K562 treated with DMSO at 1 percent for 4 hours (cell line): ENCODE results near the gene OR5I1. TPM values are rescaled to one million over a fixed set of nuclear protein-coding genes. Genes with fewer than 3 reads are reported as not detected.

Source experiments
- total RNA-seq: library from RNA; unstranded; fragments of 300-600 nt; gene quantifications from 2 replicates; pipeline ENCODE4 v1.2.3, GENCODE V29; 2022; ENCODE audit not compliant: insufficient read depth

Gene OR5I1
- not detected in 2 replicates for total RNA-seq

DNA sequence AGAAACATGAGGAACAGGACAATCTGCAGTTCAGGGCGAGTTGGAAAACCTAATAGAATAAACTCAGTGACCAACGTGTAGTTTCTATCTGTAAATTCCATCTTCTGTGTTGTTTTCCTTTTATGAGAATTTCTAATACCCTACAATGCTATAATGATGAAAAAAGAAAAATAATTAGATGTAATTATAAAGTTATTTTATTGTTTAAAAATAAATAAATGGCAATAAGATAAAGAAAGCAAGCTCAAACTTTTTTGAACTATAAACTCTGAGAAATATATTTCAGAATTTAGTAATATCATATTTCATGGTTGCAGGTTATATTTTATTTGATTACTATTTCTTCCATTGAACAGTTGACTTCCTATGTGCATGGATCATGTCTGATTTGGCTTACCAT lies at the start of gene OR5I1:
Gene OR5I1, minus strand, starts transcription at position 101 of the 400 bp plus-strand sequence. Its CDS starts 0 bp downstream, at position 101.

GRCh38 chr11:55969845-55970244 lies 33.6 kb upstream of the OR5I1 start, which contains the start of gene OR10AG1:
Gene OR10AG1 (minus strand): TSS chr11:55969945. CDS start chr11:55969907, 38 bp downstream.

DNA sequence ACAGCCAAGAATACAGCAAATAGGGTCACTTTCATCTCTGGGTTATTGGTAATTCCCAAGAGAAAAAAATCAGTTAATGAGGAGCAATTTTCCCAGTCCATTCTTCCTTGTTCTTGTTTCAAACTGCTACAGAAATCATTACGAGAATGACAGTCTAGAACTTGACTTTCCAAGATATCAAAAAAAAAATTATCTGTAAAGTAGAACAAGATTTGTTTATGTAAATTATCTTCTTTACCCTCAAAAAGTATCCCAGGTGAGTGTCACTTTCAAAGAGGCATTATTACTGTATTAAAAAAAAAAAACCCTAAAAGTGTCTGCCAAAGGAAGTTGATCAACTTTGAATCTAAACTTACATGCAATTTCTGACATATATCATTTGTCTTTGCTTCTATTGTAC lies 21.7 kb downstream of the OR5I1 start, which contains the start of gene OR5W2:
Gene OR5W2, minus strand, starts transcription at position 101 of the 400 bp plus-strand sequence. Its CDS starts 0 bp downstream, at position 101.

Other genes with a start within 250 kb of the OR5I1 start
- gene OR5D13, start 163.0 kb downstream of the OR5I1 start, total RNA-seq, result not detected in 2 replicates
- not detected in 2 replicates for gene OR5D14, start 140.8 kb downstream of the OR5I1 start, total RNA-seq
- gene OR5L1, start 125.0 kb downstream of the OR5I1 start, total RNA-seq, result not detected in 2 replicates
- gene OR5D18, start 116.8 kb downstream of the OR5I1 start, total RNA-seq, result not detected in 2 replicates
- gene OR5L2, start 109.2 kb downstream of the OR5I1 start, total RNA-seq, result not detected in 2 replicates
- not detected in 2 replicates for gene OR5D16, start 97.6 kb downstream of the OR5I1 start, total RNA-seq
- not detected in 2 replicates for gene TRIM51, start 53.1 kb downstream of the OR5I1 start, total RNA-seq
- not detected in 2 replicates for gene OR5W2, start 21.8 kb downstream of the OR5I1 start, total RNA-seq
- not detected in 2 replicates for gene OR10AG1, start 33.5 kb upstream of the OR5I1 start, total RNA-seq
- not detected in 2 replicates for gene OR5F1, start 58.2 kb upstream of the OR5I1 start, total RNA-seq
- not detected in 2 replicates for gene OR5AS1, start 91.3 kb upstream of the OR5I1 start, total RNA-seq
- gene OR8I2, start 156.9 kb upstream of the OR5I1 start, total RNA-seq, result not detected in 2 replicates
- not detected in 2 replicates for gene OR8H2, start 167.3 kb upstream of the OR5I1 start, total RNA-seq
- not detected in 2 replicates for gene OR8H3, start 186.0 kb upstream of the OR5I1 start, total RNA-seq
- gene OR8J3, start 203.8 kb upstream of the OR5I1 start, total RNA-seq, result not detected in 2 replicates
- gene OR8K5, start 223.9 kb upstream of the OR5I1 start, total RNA-seq, result not detected in 2 replicates
- not detected in 2 replicates for gene OR5J2, start 240.2 kb upstream of the OR5I1 start, total RNA-seq